GM21717 (cell line): ENCODE data around the gene SUN1.
"Not testable (repeated sequence)": the region's sequence is repeated elsewhere in the genome, so short reads cannot be mapped to it uniquely, and the experiment has no call there.

ENCODE experiments used
- ATAC-seq: cut with Tn5 transposase; IDR thresholded peaks from one replicate; pipeline ENCODE4 v1.9.1; 2021; ENCODE audit warnings: mild to moderate bottlenecking, moderate library complexity; ENCODE audit not compliant: unreplicated experiment

The SUN1 gene, protein sequence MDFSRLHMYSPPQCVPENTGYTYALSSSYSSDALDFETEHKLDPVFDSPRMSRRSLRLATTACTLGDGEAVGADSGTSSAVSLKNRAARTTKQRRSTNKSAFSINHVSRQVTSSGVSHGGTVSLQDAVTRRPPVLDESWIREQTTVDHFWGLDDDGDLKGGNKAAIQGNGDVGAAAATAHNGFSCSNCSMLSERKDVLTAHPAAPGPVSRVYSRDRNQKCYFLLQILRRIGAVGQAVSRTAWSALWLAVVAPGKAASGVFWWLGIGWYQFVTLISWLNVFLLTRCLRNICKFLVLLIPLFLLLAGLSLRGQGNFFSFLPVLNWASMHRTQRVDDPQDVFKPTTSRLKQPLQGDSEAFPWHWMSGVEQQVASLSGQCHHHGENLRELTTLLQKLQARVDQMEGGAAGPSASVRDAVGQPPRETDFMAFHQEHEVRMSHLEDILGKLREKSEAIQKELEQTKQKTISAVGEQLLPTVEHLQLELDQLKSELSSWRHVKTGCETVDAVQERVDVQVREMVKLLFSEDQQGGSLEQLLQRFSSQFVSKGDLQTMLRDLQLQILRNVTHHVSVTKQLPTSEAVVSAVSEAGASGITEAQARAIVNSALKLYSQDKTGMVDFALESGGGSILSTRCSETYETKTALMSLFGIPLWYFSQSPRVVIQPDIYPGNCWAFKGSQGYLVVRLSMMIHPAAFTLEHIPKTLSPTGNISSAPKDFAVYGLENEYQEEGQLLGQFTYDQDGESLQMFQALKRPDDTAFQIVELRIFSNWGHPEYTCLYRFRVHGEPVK

GRCh38 chr7:832167-832967 is at the start of gene SUN1:
Gene SUN1, plus strand, starts transcription at chr7:832476. Its CDS starts 49 bp downstream, at chr7:832525.
- peak; percentile 37 for ATAC-seq

GRCh38 chr7:782718-783449 is 49.4 kb upstream of the SUN1 start:
- no peak for ATAC-seq

GRCh38 chr7:783556-784490 is 48.5 kb upstream of the SUN1 start:
- no peak for ATAC-seq

DNA sequence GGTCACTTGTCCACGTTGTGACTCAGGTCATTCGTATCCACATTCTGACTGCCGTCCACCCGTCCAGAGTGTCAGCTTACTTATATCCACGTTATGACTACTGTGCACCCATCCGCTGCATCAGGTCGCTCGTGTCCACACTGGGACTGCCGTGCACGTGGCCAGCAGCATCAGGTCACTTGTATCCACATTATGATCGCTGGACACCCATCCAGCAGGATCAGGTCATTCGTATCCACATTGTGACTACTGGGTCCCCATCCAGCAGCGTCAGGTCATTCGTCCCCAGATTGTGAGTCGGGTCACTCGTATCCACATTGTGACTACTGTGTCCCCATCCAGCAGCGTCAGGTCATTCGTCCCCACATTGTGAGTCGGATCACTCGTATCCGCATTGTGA is 47.3 kb upstream of the SUN1 start:
- no peak for ATAC-seq

GRCh38 chr7:785416-785815 is 46.9 kb upstream of the SUN1 start:
- no peak for ATAC-seq

DNA sequence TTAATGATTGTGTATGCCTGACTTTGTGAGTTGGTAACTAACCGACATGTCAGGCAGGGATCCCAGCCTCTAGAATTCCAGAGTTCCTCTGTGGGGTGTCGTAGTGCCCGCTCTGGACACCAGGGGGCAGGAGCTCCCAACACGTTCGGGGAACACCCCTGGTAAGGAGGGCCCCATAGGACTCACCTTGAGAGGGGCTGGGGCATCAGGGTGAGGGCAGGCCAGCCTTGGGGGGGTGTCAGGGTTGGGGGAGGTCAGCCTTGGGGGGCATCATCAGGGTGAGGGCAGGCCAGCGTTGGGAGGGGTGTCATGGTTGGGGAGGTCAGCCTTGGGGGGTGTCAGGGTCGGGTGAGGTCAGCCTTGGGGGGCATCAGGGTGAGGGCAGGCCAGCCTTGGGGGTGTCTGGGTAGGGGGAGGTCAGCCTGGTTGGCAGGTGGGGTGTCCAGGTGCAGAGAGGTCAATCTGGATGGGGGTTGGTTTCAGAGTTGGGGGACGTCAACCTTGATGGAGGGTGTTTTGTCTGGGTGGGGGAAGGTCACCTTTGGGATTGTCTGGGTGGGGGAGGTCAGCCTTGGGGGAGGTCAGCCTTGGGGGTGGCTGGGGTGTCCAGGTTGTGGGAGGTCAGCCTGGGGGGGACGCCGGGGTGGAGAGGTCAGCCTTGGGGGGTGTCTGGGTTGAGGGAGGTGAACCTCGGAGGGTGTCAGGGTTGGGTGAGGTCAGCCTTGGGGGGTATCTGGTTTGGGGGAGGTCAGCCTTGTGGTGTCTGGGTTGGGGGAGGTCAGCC is 45.6 kb upstream of the SUN1 start:
- ATAC-seq: no peak

DNA sequence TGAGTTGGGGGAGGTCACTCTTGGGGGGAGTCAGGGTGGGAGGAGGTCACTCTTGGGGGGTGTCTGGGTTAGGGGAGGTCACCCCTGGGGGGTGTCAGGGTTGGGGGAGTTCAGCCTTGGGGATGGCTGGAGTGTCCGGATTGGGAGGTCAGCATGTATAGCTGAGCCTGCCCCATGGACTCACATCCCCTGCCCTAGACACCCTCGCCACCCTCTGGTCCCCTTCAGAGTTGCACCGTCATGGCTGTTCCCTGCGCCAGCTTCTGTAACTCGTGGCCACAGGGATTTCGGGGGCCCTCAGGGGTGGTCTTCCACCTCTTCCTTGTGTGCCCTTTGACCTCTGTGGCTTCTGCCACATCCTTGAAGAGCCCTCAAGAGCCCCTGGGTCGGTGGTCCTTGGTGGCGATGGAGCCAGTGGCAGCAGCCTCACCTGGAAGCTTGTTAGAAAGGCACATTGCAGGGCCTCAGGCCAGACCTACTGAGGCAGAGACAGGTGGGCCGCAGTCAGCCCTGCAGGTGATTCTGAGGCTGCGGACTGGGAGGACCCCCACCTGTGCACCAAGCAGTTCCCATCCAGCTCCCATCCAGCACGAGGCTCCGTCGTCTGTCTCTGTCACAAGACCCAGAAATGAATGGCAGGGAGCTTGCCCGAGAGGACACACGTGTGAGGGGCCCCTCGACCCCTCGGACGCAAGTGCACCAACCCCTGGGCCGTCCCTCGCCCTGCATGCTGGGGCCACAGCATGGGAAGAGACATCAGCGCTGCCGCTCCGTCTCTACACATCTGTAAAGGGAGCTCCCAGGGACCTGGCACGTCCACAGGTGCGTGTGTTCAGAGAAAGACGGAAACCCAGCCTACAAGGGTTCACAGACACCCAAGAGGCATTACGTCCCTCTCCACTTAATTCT is 44.7 kb upstream of the SUN1 start:
- ATAC-seq: no peak

- ATAC-seq: no peak
Measured at GRCh38 chr7:791519-791918, 40.8 kb upstream of the SUN1 start.

GRCh38 chr7:794207-794606 is 38.1 kb upstream of the SUN1 start:
- ATAC-seq: no peak

GRCh38 chr7:794671-795329 is 37.5 kb upstream of the SUN1 start:
- no peak for ATAC-seq

DNA sequence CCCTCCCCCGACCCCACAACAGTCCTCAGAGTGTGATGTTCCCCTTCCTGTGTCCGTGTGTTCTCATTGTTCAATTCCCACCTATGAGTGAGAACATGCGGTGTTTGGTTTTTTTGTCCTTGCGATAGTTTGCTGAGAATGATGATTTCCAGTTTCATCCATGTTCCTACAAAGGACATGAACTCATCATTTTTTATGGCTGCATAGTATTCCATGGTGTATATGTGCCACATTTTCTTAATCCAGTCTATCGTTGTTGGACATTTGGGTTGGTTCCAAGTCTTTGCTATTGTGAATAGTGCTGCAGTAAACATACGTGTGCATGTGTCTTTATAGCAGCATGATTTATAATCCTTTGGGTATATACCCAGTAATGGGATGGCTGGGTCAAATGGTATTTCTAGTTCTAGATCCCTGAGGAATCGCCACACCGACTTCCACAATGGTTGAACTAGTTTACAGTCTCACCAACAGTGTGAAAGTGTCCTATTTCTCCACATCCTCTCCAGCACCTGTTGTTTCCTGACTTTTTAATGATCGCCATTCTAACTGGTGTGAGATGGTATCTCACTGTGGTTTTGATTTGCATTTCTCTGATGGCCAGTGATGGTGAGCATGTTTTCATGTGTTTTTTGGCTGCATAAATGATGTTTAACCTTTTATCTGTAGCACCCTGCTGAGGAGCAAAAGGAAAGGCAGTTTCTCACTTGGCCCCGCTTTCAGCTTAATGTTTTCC is 35.7 kb upstream of the SUN1 start:
- not testable (repeated sequence) for ATAC-seq

GRCh38 chr7:798921-799470 is 33.3 kb upstream of the SUN1 start:
- ATAC-seq: no peak

GRCh38 chr7:800692-801091 is 31.6 kb upstream of the SUN1 start:
- ATAC-seq: no peak

GRCh38 chr7:801351-801750 is 30.9 kb upstream of the SUN1 start:
- ATAC-seq: not testable (repeated sequence)

DNA sequence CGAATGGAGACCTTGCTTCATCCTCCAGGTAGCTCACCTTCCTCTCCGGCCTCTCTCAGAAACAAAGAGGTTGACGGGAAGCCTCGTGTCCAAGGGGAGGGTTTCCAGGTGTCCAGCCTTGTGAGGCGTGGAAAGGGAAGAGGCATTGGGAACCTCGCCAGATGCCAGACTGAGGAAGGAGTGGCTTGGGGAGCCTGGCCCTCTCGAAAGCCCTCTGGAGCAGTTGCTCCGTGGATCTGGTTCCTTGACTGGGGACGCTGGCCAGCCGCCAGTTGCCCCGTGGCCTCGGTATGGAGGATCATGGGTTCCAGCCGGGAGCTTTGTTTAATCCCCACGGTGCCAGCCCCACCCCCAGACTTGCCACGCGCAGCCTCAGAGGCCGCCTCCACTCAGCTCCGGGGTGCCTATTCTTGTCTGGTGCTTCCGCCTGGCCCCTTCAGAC is 30.3 kb upstream of the SUN1 start:
- ATAC-seq: no peak
